ENCODE data around the gene B9D1.

Gene B9D1

DNA sequence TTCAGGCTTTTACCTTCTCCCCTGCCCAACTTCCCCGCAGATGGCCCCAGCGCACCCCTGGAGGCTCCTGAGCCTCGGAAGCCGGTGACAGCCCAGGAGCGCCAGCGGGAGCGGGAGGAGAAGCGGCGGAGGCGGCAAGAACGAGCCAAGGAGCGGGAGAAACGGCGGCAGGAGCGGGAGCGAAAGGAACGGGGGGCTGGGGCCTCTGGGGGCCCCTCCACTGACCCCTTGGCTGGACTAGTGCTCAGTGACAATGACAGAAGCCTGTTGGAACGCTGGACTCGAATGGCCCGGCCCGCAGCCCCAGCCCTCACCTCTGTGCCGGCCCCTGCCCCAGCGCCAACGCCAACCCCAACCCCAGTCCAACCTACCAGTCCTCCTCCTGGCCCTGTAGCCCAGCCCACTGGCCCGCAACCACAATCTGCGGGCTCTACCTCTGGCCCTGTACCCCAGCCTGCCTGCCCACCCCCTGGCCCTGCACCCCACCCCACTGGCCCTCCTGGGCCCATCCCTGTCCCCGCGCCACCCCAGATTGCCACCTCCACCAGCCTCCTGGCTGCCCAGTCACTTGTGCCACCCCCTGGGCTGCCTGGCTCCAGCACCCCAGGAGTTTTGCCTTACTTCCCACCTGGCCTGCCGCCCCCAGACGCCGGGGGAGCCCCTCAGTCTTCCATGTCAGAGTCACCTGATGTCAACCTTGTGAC is 19.4 kb upstream of the B9D1 start:
- H3K4me2 ChIP-seq (ENCODE audit: insufficient read depth, low read length): no peak overlapping the region
- TF ChIP-seq EZH2 (IDR thresholded peaks at IDR 0.05; ENCODE audit: borderline replicate concordance, low read depth, low read length, severe bottlenecking): no peak
- TF ChIP-seq, protein P1, sequence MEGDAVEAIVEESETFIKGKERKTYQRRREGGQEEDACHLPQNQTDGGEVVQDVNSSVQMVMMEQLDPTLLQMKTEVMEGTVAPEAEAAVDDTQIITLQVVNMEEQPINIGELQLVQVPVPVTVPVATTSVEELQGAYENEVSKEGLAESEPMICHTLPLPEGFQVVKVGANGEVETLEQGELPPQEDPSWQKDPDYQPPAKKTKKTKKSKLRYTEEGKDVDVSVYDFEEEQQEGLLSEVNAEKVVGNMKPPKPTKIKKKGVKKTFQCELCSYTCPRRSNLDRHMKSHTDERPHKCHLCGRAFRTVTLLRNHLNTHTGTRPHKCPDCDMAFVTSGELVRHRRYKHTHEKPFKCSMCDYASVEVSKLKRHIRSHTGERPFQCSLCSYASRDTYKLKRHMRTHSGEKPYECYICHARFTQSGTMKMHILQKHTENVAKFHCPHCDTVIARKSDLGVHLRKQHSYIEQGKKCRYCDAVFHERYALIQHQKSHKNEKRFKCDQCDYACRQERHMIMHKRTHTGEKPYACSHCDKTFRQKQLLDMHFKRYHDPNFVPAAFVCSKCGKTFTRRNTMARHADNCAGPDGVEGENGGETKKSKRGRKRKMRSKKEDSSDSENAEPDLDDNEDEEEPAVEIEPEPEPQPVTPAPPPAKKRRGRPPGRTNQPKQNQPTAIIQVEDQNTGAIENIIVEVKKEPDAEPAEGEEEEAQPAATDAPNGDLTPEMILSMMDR (IDR thresholded peaks at IDR 0.05; ENCODE audit: borderline replicate concordance, extremely low read depth, low read length, poor library complexity, severe bottlenecking): no peak
- ATAC-seq (ENCODE audit: insufficient read depth, low read depth) (no peak), DNase-seq (no peak)
- peaks cover 63% of the 10 kb centered on the region for H3K36me3 ChIP-seq (ENCODE audit: insufficient read depth, low read length)
- no peak overlapping the region for H3K27ac ChIP-seq (ENCODE audit: low read length)
- H3K27me3 ChIP-seq (ENCODE audit: insufficient read depth, low read length, poor library complexity): no peaks in the 10 kb centered on the region
- no peaks in the 10 kb centered on the region for H3K9me3 ChIP-seq (ENCODE audit: insufficient read depth, low read length, severe bottlenecking)
- no peak overlapping the region for H3K4me3 ChIP-seq (ENCODE audit: low read depth in 1 of 2, low read length in 2 of 2)
- H3K79me2 ChIP-seq (ENCODE audit: insufficient read depth, low read length): peaks cover 12% of the 10 kb centered on the region
- peaks cover 32% of the 10 kb centered on the region for H4K20me1 ChIP-seq (ENCODE audit: insufficient read depth, low read length)
- no peak overlapping the region for H3K9ac ChIP-seq (ENCODE audit: low read depth, low read length)
- no peak overlapping the region for H2AFZ ChIP-seq (ENCODE audit: low read depth, low read length)
- H3K4me1 ChIP-seq (ENCODE audit: insufficient read depth, low read length): peaks cover 27% of the 10 kb centered on the region

DNA sequence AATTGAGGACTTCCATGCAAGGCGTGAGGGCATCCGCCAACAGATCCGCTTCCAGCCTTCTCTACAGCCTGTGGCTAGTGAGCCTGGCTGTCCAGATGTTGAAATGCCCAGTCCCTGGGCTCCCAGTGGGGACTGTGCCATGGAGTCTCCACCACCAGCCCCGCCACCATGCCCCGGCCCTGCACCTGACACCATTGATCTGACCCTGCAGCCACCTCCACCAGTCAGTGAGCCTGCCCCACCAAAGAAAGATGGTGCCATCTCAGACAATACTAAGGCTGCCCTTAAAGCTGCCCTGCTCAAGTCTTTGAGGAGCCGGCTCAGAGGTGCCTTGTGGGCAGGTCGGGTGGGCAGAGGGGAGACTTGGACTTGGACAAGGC is 18.8 kb upstream of the B9D1 start:
- DNase-seq (no peak), ATAC-seq (ENCODE audit: insufficient read depth, low read depth) (no peak)
- Histone ChIP-seq H3K27ac (ENCODE audit: low read length) (no peak overlapping the region), H3K36me3 (ENCODE audit: insufficient read depth, low read length) (peaks cover 63% of the 10 kb centered on the region), H3K4me1 (ENCODE audit: insufficient read depth, low read length) (peaks cover 27% of the 10 kb centered on the region), H3K4me2 (ENCODE audit: insufficient read depth, low read length) (no peak overlapping the region), H3K79me2 (ENCODE audit: insufficient read depth, low read length) (peaks cover 14% of the 10 kb centered on the region), H3K4me3 (ENCODE audit: low read depth in 1 of 2, low read length in 2 of 2) (no peak overlapping the region), H3K9ac (ENCODE audit: low read depth, low read length) (no peak overlapping the region), H2AFZ (ENCODE audit: low read depth, low read length) (no peak overlapping the region), H4K20me1 (ENCODE audit: insufficient read depth, low read length) (peaks cover 30% of the 10 kb centered on the region), H3K9me3 (ENCODE audit: insufficient read depth, low read length, severe bottlenecking) (no peaks in the 10 kb centered on the region), H3K27me3 (ENCODE audit: insufficient read depth, low read length, poor library complexity) (no peaks in the 10 kb centered on the region)
- TF ChIP-seq EZH2 (IDR thresholded peaks at IDR 0.05; ENCODE audit: borderline replicate concordance, low read depth, low read length, severe bottlenecking): no peak
- TF ChIP-seq, protein P1 (IDR thresholded peaks at IDR 0.05; ENCODE audit: borderline replicate concordance, extremely low read depth, low read length, poor library complexity, severe bottlenecking): no peak

DNA sequence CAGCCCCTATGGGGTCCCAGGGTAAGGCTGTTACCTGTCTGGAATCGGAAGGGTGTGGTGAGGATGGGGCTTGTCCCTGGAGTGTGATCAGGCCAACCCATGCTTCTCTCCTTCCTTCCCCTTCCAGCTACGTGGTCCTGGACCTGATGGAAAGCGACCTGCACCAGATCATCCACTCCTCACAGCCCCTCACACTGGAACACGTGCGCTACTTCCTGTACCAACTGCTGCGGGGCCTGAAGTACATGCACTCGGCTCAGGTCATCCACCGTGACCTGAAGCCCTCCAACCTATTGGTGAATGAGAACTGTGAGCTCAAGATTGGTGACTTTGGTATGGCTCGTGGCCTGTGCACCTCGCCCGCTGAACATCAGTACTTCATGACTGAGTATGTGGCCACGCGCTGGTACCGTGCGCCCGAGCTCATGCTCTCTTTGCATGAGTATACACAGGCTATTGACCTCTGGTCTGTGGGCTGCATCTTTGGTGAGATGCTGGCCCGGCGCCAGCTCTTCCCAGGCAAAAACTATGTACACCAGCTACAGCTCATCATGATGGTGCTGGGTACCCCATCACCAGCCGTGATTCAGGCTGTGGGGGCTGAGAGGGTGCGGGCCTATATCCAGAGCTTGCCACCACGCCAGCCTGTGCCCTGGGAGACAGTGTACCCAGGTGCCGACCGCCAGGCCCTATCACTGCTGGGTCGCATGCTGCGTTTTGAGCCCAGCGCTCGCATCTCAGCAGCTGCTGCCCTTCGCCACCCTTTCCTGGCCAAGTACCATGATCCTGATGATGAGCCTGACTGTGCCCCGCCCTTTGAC is 18.2 kb upstream of the B9D1 start:
- Histone ChIP-seq H3K4me2 (ENCODE audit: insufficient read depth, low read length) (no peak overlapping the region), H3K79me2 (ENCODE audit: insufficient read depth, low read length) (peaks cover 14% of the 10 kb centered on the region), H3K4me1 (ENCODE audit: insufficient read depth, low read length) (peaks cover 29% of the 10 kb centered on the region), H3K4me3 (ENCODE audit: low read depth in 1 of 2, low read length in 2 of 2) (no peak overlapping the region), H3K27ac (ENCODE audit: low read length) (no peak overlapping the region), H3K27me3 (ENCODE audit: insufficient read depth, low read length, poor library complexity) (no peaks in the 10 kb centered on the region), H4K20me1 (ENCODE audit: insufficient read depth, low read length) (peaks cover 27% of the 10 kb centered on the region), H3K9me3 (ENCODE audit: insufficient read depth, low read length, severe bottlenecking) (no peaks in the 10 kb centered on the region), H3K36me3 (ENCODE audit: insufficient read depth, low read length) (peaks cover 63% of the 10 kb centered on the region), H3K9ac (ENCODE audit: low read depth, low read length) (no peak overlapping the region), H2AFZ (ENCODE audit: low read depth, low read length) (no peak overlapping the region)
- TF ChIP-seq EZH2 (IDR thresholded peaks at IDR 0.05; ENCODE audit: borderline replicate concordance, low read depth, low read length, severe bottlenecking): no peak
- TF ChIP-seq, protein P1 (IDR thresholded peaks at IDR 0.05; ENCODE audit: borderline replicate concordance, extremely low read depth, low read length, poor library complexity, severe bottlenecking): no peak
- no peak for DNase-seq
- ATAC-seq (ENCODE audit: insufficient read depth, low read depth): no peak
